GM21447 (cell line): ENCODE data around the gene CTAGE6.
"Not testable (repeated sequence)": the region's sequence is repeated elsewhere in the genome, so short reads cannot be mapped to it uniquely, and the experiment has no call there.

Source experiments
- ATAC-seq: cut with Tn5 transposase; IDR thresholded peaks from one replicate; pipeline ENCODE4 v1.9.1; 2021; ENCODE audit not compliant: unreplicated experiment

CTAGE6 gene

DNA sequence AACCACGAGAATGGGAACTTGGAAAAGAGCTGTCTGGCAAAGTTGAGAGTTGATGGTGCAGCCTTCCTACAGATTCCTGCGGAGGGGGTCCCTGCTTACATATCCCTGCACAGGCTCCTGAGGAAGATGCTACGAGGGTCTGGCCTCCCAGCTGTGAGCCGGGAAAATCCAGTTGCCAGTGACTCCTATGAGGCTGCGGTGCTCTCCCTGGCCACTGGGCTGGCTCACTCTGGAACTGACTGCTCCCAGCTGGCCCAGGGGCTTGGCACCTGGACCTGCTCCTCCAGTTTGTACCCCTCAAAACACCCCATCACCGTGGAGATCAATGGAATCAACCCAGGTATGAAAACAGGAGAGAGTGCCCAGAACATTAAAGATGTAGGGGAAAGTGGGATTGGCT lies 37.2 kb downstream of the CTAGE6 start:
- not testable (repeated sequence) for ATAC-seq

DNA sequence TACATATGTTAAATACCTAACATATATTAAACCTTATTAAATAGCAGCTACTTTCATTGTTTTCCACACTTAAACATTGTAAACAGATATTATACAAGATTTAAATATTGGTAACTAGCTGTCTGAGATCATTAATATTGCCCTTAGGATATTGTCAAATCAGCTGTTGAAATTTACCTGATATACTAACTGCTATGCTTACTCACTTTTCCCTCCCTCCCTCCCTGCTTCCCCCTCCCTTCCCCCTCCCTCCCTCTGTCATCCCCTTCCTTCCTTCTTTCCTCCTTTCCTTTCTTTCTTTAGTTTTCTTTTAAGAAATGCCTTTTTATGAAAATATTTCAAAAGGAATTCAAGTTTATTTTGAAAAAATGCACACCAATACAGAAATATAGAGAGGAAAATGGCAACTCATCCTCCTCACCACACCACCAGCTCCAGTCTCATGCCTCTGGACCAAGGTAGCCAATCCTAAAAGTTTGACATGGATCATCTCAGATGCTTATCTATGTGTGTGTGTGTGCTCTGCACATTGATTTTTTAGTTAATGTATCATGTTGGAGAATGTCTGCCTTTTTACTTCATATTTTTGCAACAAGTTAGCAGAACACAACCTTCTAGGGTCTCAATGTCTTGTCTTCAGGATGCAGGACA lies 41.8 kb downstream of the CTAGE6 start:
- not testable (repeated sequence) for ATAC-seq

DNA sequence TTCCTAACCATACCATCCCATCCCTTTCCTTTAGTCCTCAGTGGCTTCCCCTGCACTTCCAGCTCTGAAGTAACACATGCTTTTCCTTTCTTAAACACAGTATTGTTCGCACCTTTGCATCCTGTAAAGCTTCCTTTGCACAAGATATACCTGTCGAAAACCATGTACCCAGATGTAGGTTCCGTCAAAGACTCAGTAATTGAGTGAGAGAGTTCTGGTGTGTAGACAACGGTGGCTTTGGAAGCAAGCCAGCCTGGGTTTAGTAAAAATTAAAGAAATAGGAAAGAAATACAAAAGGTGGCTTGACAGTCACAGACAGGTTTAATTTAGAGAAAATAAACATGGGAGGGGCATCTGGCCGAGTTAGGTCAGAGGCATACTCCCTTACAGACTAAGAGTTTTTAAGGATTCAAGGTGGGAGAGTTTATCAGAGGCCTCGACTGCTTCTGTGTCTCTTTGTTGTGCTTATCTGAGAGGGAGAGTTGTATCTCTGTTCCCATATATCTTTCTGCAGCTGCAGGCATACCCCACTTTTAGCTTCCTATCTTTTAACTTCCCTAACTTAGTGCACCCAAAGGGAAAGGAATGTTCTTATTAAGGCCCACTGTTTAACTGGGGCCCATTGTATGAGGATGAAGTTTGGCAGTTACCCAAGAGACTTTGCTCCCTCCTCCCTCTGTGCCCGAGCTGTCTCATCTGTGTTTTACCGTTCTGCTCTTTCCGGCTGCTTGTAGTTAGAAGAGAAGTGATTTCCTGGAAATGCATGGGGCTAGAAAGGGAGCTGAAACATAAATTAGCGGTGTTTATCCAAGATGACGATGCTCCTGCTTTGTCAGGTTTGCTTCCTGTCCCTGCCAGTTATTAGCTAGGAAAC lies 42.7 kb downstream of the CTAGE6 start:
- ATAC-seq, result not testable (repeated sequence)

DNA sequence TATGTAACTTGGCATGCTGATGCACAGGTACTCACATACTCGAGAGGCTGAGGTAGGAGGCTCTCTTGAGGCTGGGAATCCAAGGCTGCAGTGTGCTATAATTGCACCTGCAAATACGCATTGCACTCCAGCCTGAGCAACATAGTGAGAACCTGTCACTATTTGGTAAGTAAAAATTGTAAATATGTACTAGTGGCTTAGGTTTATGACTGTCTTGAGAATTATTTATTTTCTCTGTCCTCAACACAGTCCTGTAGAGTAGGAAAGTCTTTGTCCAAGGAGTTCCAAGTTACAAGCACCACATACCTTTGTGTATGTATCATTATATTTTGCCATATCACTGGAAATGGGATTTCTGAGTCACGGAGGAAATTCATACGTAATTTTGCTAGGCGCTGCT lies 45.1 kb downstream of the CTAGE6 start:
- ATAC-seq, result not testable (repeated sequence)

DNA sequence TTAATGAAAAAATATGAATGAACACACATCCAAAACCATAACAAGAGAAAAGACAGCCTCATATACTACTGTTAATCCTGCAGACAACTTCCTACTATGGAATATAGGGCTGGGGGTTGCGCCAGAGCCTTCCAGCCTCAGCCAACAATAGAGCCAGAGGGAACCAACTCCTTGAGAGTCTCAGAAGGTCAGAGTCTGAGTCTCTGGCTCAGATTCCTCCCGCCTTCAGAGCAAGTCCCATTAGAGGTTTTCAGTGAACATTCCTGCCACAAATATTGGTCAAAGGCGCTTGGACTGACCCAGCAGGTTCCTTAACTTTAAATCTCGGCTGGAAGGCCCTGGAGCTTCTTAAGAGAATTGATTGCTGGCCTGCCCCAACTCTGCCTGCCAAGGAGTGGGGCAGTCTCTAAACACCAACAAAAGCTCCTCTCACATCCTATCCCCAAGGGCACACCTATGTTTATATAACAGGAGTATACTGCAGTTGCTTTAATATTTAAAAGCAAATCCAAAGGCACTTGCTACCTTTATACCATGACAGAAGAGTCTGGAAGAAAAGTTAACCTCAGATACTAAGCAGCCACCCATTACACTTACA lies 45.7 kb downstream of the CTAGE6 start:
- ATAC-seq, result not testable (repeated sequence)

DNA sequence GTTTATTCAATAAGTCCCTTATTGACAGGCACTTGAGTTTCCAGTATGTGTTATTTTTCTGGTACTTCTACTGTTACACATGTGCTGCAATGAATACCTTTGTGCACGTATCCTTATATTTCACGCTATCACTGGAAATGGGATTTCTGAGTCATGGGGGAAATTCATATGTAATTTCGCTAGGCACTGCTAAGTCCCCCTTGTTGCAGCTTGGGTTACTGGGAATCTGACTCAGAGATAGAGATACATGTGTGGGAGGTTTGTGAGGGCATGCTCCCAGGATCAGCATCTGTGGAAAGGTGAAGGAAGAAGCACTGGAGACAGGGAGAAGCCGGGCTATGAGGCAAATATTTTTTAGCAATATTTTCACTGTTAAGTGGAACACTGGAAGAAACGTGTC lies 47.6 kb downstream of the CTAGE6 start:
- ATAC-seq, result not testable (repeated sequence)
